Lung (tissue), 12 donors: Measurements from ENCODE around the gene CDK5RAP2. TPM values are rescaled to one million over a fixed set of nuclear protein-coding genes. Genes with fewer than 3 reads are reported as not detected.

ENCODE experiments used
- ATAC-seq: fragments of 200-7000 bp; cut with Tn5 transposase; one replicate; pipeline ENCODE4 v1.9.1; 2020; ENCODE audit warnings: moderate number of reproducible peaks; ENCODE audit not compliant: insufficient read depth, low FRiP score
- DNase-seq, 3 donors: peaks; one replicate each; pipeline ENCODE4 v3.0.0-alpha.2; 2013 to 2017
- H3K27ac ChIP-seq, 2 donors: one replicate each; pipeline ENCODE4 v1.5.1; 2013; ENCODE audit warnings: mild to moderate bottlenecking in 2 of 2, moderate library complexity in 2 of 2, control low read depth in 1 of 2, inconsistent platforms in 1 of 2, low read depth in 1 of 2, low read length in 1 of 2
- H3K27me3 ChIP-seq, 3 donors: one replicate each; pipeline ENCODE4 v1.5.1; 2013; ENCODE audit warnings: low read length in 2 of 3; ENCODE audit not compliant: control insufficient read depth in 3 of 3, insufficient read depth in 3 of 3
- H3K36me3 ChIP-seq, 4 donors: one replicate each; pipeline ENCODE4 v1.5.1; 2013; ENCODE audit warnings: low read length in 4 of 4, mild to moderate bottlenecking in 1 of 4, moderate library complexity in 1 of 4; ENCODE audit not compliant: control insufficient read depth in 4 of 4, insufficient read depth in 4 of 4
- H3K4me1 ChIP-seq, 5 donors: one replicate each; pipeline ENCODE4 v1.5.1; 2013; ENCODE audit warnings: low read length in 5 of 5, mild to moderate bottlenecking in 2 of 5, moderate library complexity in 1 of 5; ENCODE audit not compliant: control insufficient read depth in 5 of 5, insufficient read depth in 5 of 5
- H3K4me3 ChIP-seq: one replicate; pipeline ENCODE4 v1.5.1; 2013; ENCODE audit warnings: mild to moderate bottlenecking, control low read depth, moderate library complexity
- H3K9ac ChIP-seq, 2 donors: one replicate each; pipeline ENCODE4 v1.5.1; 2013; ENCODE audit warnings: low read length in 2 of 2, control low read depth in 1 of 2; ENCODE audit not compliant: insufficient read depth in 1 of 2
- H3K9me3 ChIP-seq, 4 donors: one replicate each; pipeline ENCODE4 v1.5.1; 2013; ENCODE audit warnings: low read length in 3 of 4, mild to moderate bottlenecking in 1 of 4, moderate library complexity in 1 of 4; ENCODE audit not compliant: control insufficient read depth in 4 of 4, insufficient read depth in 3 of 4
- WGBS, 2 donors: extraction: QIAGEN DNeasy Blood & Tissue Kit; methylation state at CpG; one replicate each; pipeline ENCODE4 v1.1.7; 2013; 5-methylcytosine and 5-hydroxymethylcytosine counted together
- polyA plus RNA-seq, 2 donors: library from polyadenylated mRNA; stranded (reverse); fragments of 200-250 nt; gene quantifications; one replicate each; pipeline ENCODE4 v1.2.1, GENCODE V29; 2013
- total RNA-seq, 2 donors: library from RNA; depleted of rRNA in 1 of 2; stranded (reverse); fragments of >200 nt in 1 of 2; gene quantifications; one replicate each; pipeline ENCODE4 v1.2.1, GENCODE V29; 2014 to 2021
- TF ChIP-seq, protein P1 (sequence below): IDR thresholded peaks from 2 replicates; pipeline ENCODE4 v1.5.1; 2012; ENCODE audit warnings: mild to moderate bottlenecking; ENCODE audit errors: control extremely low read depth, extremely low read depth
- donor health status: control.
- donor health status: control.
- donor health status: Bipolar disorder and iron deficiency.
- donor health status: healthy.
- donor health status: DM: yes; HTN: yes; CAD: no.

CDK5RAP2 gene
- total and polyA plus RNA-seq, 4 donors = 25.6 to 65.7 (median 35.9) TPM

DNA sequence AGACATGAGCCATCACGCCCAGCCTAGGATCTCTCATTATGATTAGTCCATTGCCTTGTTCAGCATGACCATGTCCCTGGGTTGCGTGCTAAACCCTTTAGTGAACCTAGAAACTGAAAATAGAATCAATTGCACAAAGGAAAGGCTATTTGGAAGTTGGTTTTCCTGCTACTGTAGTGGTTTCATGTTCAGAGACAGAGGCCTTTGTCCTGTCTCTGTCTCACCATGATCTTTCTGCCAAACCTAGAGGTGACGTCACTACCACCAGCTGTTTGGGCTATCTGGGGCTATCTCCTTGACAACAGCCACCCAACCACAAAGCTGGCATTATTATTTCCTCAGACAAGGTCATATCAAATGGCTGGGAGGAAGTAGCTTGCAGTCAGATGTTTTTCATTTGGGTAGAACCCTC lies 4.0 kb upstream of the CDK5RAP2 start:
- TF ChIP-seq, protein P1, sequence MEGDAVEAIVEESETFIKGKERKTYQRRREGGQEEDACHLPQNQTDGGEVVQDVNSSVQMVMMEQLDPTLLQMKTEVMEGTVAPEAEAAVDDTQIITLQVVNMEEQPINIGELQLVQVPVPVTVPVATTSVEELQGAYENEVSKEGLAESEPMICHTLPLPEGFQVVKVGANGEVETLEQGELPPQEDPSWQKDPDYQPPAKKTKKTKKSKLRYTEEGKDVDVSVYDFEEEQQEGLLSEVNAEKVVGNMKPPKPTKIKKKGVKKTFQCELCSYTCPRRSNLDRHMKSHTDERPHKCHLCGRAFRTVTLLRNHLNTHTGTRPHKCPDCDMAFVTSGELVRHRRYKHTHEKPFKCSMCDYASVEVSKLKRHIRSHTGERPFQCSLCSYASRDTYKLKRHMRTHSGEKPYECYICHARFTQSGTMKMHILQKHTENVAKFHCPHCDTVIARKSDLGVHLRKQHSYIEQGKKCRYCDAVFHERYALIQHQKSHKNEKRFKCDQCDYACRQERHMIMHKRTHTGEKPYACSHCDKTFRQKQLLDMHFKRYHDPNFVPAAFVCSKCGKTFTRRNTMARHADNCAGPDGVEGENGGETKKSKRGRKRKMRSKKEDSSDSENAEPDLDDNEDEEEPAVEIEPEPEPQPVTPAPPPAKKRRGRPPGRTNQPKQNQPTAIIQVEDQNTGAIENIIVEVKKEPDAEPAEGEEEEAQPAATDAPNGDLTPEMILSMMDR = no peak
- H3K9me3 ChIP-seq = peaks cover 0 to 2% (median 0%) of the 10 kb centered on the region in 4 donors
- peaks cover 4 to 6% (median 6%) of the 10 kb centered on the region in 5 donors for H3K4me1 ChIP-seq
- ATAC-seq (no peak), DNase-seq (peak; percentile 32 to 49 (median 35))
- no peak overlapping the region for H3K9ac ChIP-seq
- no peaks in the 10 kb centered on the region for H3K36me3 ChIP-seq
- no peak overlapping the region for H3K27ac ChIP-seq
- H3K4me3 ChIP-seq = no peak overlapping the region
- WGBS, 2 donors = 58 to 62% methylated on average over 3 of the region's 3 CpGs
- no peaks in the 10 kb centered on the region for H3K27me3 ChIP-seq

DNA sequence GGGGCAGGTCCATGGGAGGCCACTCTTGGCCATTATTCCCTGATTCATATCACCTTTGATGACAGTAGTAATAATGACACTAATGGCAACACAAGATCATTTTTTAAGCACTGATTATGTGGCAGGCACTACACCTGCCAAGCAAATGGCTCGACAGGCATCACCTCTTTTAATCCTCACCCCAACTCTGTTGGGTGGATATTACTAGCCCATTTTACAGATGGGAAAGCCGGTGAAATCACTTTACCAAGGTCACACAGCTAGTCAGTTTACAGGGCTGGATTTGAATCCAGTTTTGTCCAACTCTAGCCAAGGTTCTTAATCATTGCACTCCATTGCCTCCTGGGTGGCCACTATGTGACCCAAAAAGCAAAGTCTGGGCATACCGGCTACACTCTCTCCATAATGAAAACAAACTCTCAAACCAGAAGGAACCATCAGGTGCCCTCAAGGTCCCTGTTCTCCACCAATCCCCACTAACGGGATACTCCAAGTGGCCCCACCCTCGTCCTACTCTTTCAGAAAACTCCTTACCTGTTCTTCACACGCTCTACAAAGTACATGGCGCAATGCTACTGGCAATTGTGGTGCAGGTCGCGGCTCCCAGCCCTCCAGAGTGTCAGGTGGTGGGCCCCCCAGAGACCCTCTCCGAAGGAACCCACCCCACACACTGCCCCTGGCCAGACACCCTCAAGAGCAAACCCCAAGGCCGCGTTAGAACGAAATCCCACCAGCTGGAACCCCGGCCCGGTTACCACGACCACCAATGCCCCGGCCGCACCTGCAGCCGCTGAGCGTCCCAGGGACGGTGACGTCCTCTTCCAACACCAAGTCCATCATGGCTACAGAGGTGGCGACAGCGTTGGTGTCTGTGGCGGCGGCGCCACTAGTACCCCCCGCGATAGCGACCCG lies 572 bp downstream of the CDK5RAP2 start:
- H3K9me3 ChIP-seq = no peaks in the 10 kb centered on the region
- WGBS, 2 donors = 7 to 8% methylated on average over 31 of the region's 31 CpGs
- peak overlapping the region; percentile 68 to 70 for H3K9ac ChIP-seq
- ATAC-seq (no peak), DNase-seq (peak in 1 of 3 donors; percentile 30)
- H3K27me3 ChIP-seq = no peaks in the 10 kb centered on the region
- H3K36me3 ChIP-seq = no peaks in the 10 kb centered on the region
- H3K4me1 ChIP-seq = peaks cover 8 to 11% (median 9%) of the 10 kb centered on the region in 5 donors
- peak overlapping the region; percentile 78 for H3K4me3 ChIP-seq
- TF ChIP-seq, protein P1 = no peak
- peak overlapping the region; percentile 52 to 63 for H3K27ac ChIP-seq

DNA sequence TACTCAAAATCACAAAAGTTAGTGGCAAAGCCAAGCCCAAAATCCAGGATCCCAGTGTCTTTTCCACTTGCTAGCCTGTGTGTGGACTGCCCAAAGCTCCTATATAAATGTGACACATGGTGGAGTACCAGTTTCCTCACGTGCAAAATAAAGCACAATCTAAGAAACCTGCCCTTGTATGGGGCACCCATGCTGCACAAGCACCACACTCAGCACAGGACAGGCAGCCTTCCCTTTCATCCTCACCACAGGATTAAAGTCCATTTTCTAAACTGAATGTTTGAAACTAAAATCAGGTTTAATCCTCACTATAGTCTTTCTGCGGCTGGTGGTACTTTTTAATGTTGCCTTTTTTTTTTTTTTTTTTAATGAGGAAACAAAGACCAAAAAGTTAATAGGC lies 5.5 kb downstream of the CDK5RAP2 start:
- ATAC-seq = no peak
- TF ChIP-seq, protein P1 = no peak

More for the DNA sequence above, 5.5 kb downstream of the CDK5RAP2 start:
- Histone ChIP-seq H3K27me3 (no peaks in the 10 kb centered on the region), H3K4me3 (no peak overlapping the region), H3K9me3 (no peaks in the 10 kb centered on the region), H3K4me1 (peaks cover 7 to 11% (median 10%) of the 10 kb centered on the region in 5 donors), H3K9ac (no peak overlapping the region), H3K27ac (no peak overlapping the region), H3K36me3 (peaks cover 9 to 20% (median 9%) of the 10 kb centered on the region in 4 donors)
- DNase-seq = no peak
- 82 to 83% methylated on average over 2 of the region's 2 CpGs for WGBS, 2 donors
